K562 (cell line): ENCODE data around the gene CDCP1. TPM values are rescaled to one million over a fixed set of nuclear protein-coding genes. Genes with fewer than 3 reads are reported as not detected.

Source experiments
- CBFB ChIP-seq: sonication (generic); formaldehyde crosslinking; IDR thresholded peaks from 2 replicates; pipeline ENCODE4 v1.4.0; 2020; ENCODE audit warnings: mild to moderate bottlenecking, missing genetic modification reagents
- CCAR2 ChIP-seq: fragments of 200-400 bp; formaldehyde crosslinking; IDR thresholded peaks from 2 replicates; pipeline ENCODE4 v1.6.1; 2017; ENCODE audit warnings: mild to moderate bottlenecking, low read depth, low read length
- CXXC5 ChIP-seq: fragments of 250-450 bp; sonication (Bioruptor Pico); IDR thresholded peaks from 2 replicates; pipeline ENCODE4 v1.8.0; 2022; ENCODE audit warnings: inconsistent platforms, mild to moderate bottlenecking, moderate library complexity
- EGR1 ChIP-seq: fragments of 450-650 bp; conservative IDR thresholded peaks from 2 replicates; pipeline ENCODE4 v1.6.1; 2017; ENCODE audit warnings: mild to moderate bottlenecking
- GTF2F1 ChIP-seq: IDR thresholded peaks from 2 replicates; pipeline ENCODE4 v1.6.1; 2011; ENCODE audit warnings: low read depth, low read length, improper control_type of control experiment
- HDAC8 ChIP-seq: fragments of 450-650 bp; IDR thresholded peaks from 2 replicates; pipeline ENCODE4 v1.6.1; 2016; ENCODE audit warnings: mild to moderate bottlenecking, missing genetic modification characterization, moderate library complexity, missing compliant biosample characterization
- HNRNPUL1 ChIP-seq: fragments of 200-400 bp; formaldehyde crosslinking; IDR thresholded peaks from 2 replicates; pipeline ENCODE4 v1.6.1; 2017; ENCODE audit warnings: low read length
- LEF1 ChIP-seq: fragments of 450-650 bp; IDR thresholded peaks from 2 replicates; pipeline ENCODE4 v1.6.1; 2016; ENCODE audit warnings: mild to moderate bottlenecking
- NRF1 ChIP-seq, 2 experiments: fragments of 450-650 bp; IDR thresholded peaks in 1 of 2; conservative IDR thresholded peaks in 1 of 2; 2 replicates each; pipeline ENCODE4 v1.6.1; 2014; ENCODE audit warnings: mild to moderate bottlenecking in 2 of 2
- PRMT5 ChIP-seq: sonication (generic); formaldehyde crosslinking; IDR thresholded peaks from 2 replicates; pipeline ENCODE4 v1.5.0; 2020; ENCODE audit warnings: missing genetic modification reagents
- SAFB2 ChIP-seq: fragments of 200-400 bp; formaldehyde crosslinking; IDR thresholded peaks from 2 replicates; pipeline ENCODE4 v1.6.1; 2018; ENCODE audit warnings: borderline replicate concordance, low read length, low read depth, moderate library complexity; ENCODE audit not compliant: severe bottlenecking
- TAF1 ChIP-seq: IDR thresholded peaks from 2 replicates; pipeline ENCODE4 v1.6.1; 2011; ENCODE audit warnings: mild to moderate bottlenecking, low read length, moderate library complexity; ENCODE audit not compliant: insufficient read depth, control insufficient read depth, severe bottlenecking; ENCODE audit errors: extremely low read depth
- TBP ChIP-seq: optimal IDR thresholded peaks from 2 replicates; pipeline ENCODE3; 2011; ENCODE audit warnings: low read depth, low read length, improper control_type of control experiment
- ZC3H11A ChIP-seq: IDR thresholded peaks from 2 replicates; pipeline ENCODE4 v1.6.1; 2012; ENCODE audit warnings: low read depth, low read length, improper control_type of control experiment
- ZKSCAN3 ChIP-seq: fragments of 250-450 bp; sonication (Bioruptor Pico); IDR thresholded peaks from 2 replicates; pipeline ENCODE4 v1.4.0; 2020
- ZKSCAN8 ChIP-seq: fragments of 200-800 bp; sonication (Bioruptor generic); IDR thresholded peaks from 2 replicates; pipeline ENCODE4 v1.6.1; 2016; ENCODE audit warnings: missing genetic modification characterization, missing compliant biosample characterization
- ZNF143 ChIP-seq: sonication (generic); formaldehyde crosslinking; IDR thresholded peaks from 2 replicates; pipeline ENCODE4 v1.9.0; 2022; ENCODE audit warnings: mild to moderate bottlenecking, missing genetic modification reagents
- ZNF696 ChIP-seq: fragments of 250-450 bp; sonication (Bioruptor Pico); conservative IDR thresholded peaks from 2 replicates; pipeline ENCODE4 v1.4.0; 2020; ENCODE audit warnings: mild to moderate bottlenecking, moderate library complexity
- polyA plus RNA-seq, 8 experiments: library from polyadenylated mRNA; depleted of rRNA in 4 of 8; stranded (reverse) in 5 of 8; unstranded in 3 of 8; fragments of >200 nt; fragmentation: Nextera tagmentation in 2 of 8; fragmentation: Illumina TruSeq in 1 of 8; extraction: Ambion mirVana in 2 of 8; extraction: Trizol in 1 of 8; gene quantifications; 2 replicates each; pipeline versions ENCODE4 v1.2.1 to v1.2.3, GENCODE V29; 2011 to 2014; ENCODE audit warnings: inconsistent platforms in 1 of 8, missing spikeins in 1 of 8
- total RNA-seq, 7 experiments: library from RNA; depleted of rRNA in 6 of 7; stranded (reverse); fragments of >200 nt in 6 of 7; fragmentation: Illumina TruSeq in 2 of 7; extraction: Trizol in 2 of 7; gene quantifications; 2 replicates each; pipeline versions ENCODE4 v1.2.1 to v1.2.3, GENCODE V29; 2011 to 2021; ENCODE audit warnings: low replicate concordance in 1 of 7
- TF ChIP-seq, protein P1 (sequence below): fragments of 250-450 bp; sonication (Bioruptor Pico); IDR thresholded peaks from 2 replicates; pipeline ENCODE4 v1.8.0; 2021; ENCODE audit warnings: moderate library complexity, mild to moderate bottlenecking, inconsistent platforms
- TF ChIP-seq, protein P2 (sequence below): fragments of 450-650 bp; IDR thresholded peaks from 2 replicates; pipeline ENCODE4 v1.6.1; 2016; ENCODE audit warnings: mild to moderate bottlenecking
- TF ChIP-seq, protein P3 (sequence below): sonication (generic); formaldehyde crosslinking; IDR thresholded peaks from 2 replicates; pipeline ENCODE4 v1.8.0; 2023; ENCODE audit warnings: mild to moderate bottlenecking, missing genetic modification reagents
- TF ChIP-seq, protein P4 (sequence below): fragments of 250-450 bp; sonication (Bioruptor Pico); IDR thresholded peaks from 2 replicates; pipeline ENCODE4 v1.5.0; 2021; ENCODE audit warnings: mild to moderate bottlenecking, borderline replicate concordance

CDCP1 gene
- total and polyA plus RNA-seq, 9 of the 15 experiments (the other 6 are each of a cell fraction or from before 2014, with no cell fraction given), result 3.9 to 16.4 (median 5.2) TPM

DNA sequence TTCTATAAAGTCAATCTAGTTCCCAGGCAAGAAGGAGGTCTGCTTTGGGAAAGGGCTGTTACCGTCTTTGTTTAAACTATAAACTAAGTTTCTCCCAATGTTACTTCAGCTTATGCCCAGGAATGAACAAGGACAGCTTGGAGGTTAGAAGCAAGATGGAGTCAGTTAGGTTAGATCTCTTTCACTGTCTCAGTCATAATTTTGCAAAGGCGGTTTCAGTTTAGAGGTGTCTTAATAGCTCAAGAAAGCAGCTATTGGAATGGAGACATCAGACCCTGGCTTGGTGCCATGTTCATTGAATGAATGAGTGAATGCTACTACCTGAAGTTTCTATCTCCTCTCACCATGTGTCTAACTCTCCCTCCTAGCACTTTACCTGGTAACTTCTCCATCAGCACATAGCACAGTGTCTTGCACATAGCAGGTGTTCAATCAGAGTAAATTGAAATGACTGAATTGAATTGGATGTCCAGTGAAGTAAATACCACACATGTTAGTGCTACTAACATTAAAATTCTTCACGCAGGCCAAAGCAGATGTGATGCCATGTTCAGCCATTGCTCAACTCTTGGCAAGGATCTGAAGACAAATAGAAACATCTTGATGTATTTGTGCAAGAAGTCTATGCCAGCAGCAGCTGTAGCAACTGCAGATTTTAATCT, 91.9 kb downstream of the CDCP1 start (continued):
- TF ChIP-seq, protein P1, sequence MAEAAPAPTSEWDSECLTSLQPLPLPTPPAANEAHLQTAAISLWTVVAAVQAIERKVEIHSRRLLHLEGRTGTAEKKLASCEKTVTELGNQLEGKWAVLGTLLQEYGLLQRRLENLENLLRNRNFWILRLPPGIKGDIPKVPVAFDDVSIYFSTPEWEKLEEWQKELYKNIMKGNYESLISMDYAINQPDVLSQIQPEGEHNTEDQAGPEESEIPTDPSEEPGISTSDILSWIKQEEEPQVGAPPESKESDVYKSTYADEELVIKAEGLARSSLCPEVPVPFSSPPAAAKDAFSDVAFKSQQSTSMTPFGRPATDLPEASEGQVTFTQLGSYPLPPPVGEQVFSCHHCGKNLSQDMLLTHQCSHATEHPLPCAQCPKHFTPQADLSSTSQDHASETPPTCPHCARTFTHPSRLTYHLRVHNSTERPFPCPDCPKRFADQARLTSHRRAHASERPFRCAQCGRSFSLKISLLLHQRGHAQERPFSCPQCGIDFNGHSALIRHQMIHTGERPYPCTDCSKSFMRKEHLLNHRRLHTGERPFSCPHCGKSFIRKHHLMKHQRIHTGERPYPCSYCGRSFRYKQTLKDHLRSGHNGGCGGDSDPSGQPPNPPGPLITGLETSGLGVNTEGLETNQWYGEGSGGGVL, result peak; percentile 87
- TF ChIP-seq CCAR2 (no peak), TBP (no peak), TAF1 (no peak), CXXC5 (CRISPR knock-in tag) (peak; percentile 95), EGR1 (no peak), ZKSCAN8 (peak; percentile 75), SAFB2 (no peak), HNRNPUL1 (no peak), LEF1 (no peak), CBFB (CRISPR knock-in tag) (no peak), PRMT5 (no peak), GTF2F1 (no peak), HDAC8 (tag) (peak; percentile 98), ZNF696 (CRISPR knock-in tag) (peak; percentile 81; the same call in 1 of the 2 replicates), ZC3H11A (no peak), NRF1 (conservative IDR thresholded peaks at IDR 0.05 in 1 of 2, IDR thresholded peaks at IDR 0.05 in 1 of 2) (no peak), ZKSCAN3 (CRISPR knock-in tag) (peak; percentile 77), ZNF143 (no peak)
- TF ChIP-seq, protein P2, sequence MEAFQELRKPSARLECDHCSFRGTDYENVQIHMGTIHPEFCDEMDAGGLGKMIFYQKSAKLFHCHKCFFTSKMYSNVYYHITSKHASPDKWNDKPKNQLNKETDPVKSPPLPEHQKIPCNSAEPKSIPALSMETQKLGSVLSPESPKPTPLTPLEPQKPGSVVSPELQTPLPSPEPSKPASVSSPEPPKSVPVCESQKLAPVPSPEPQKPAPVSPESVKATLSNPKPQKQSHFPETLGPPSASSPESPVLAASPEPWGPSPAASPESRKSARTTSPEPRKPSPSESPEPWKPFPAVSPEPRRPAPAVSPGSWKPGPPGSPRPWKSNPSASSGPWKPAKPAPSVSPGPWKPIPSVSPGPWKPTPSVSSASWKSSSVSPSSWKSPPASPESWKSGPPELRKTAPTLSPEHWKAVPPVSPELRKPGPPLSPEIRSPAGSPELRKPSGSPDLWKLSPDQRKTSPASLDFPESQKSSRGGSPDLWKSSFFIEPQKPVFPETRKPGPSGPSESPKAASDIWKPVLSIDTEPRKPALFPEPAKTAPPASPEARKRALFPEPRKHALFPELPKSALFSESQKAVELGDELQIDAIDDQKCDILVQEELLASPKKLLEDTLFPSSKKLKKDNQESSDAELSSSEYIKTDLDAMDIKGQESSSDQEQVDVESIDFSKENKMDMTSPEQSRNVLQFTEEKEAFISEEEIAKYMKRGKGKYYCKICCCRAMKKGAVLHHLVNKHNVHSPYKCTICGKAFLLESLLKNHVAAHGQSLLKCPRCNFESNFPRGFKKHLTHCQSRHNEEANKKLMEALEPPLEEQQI, result no peak
- TF ChIP-seq, protein P3, sequence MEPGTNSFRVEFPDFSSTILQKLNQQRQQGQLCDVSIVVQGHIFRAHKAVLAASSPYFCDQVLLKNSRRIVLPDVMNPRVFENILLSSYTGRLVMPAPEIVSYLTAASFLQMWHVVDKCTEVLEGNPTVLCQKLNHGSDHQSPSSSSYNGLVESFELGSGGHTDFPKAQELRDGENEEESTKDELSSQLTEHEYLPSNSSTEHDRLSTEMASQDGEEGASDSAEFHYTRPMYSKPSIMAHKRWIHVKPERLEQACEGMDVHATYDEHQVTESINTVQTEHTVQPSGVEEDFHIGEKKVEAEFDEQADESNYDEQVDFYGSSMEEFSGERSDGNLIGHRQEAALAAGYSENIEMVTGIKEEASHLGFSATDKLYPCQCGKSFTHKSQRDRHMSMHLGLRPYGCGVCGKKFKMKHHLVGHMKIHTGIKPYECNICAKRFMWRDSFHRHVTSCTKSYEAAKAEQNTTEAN (CRISPR knock-in tag), result no peak
- TF ChIP-seq, protein P4, sequence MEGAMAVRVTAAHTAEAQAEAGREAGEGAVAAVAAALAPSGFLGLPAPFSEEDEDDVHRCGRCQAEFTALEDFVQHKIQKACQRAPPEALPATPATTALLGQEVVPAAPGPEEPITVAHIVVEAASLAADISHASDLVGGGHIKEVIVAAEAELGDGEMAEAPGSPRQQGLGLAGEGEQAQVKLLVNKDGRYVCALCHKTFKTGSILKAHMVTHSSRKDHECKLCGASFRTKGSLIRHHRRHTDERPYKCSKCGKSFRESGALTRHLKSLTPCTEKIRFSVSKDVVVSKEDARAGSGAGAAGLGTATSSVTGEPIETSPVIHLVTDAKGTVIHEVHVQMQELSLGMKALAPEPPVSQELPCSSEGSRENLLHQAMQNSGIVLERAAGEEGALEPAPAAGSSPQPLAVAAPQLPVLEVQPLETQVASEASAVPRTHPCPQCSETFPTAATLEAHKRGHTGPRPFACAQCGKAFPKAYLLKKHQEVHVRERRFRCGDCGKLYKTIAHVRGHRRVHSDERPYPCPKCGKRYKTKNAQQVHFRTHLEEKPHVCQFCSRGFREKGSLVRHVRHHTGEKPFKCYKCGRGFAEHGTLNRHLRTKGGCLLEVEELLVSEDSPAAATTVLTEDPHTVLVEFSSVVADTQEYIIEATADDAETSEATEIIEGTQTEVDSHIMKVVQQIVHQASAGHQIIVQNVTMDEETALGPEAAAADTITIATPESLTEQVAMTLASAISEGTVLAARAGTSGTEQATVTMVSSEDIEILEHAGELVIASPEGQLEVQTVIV (CRISPR knock-in tag), result peak; percentile 81
